ENCODE results near the gene CEP85L. TPM values are rescaled to one million over a fixed set of nuclear protein-coding genes. Genes with fewer than 3 reads are reported as not detected.
A peak's percentile ranks its signal among the peaks of the same experiment; 100 is the strongest.

Gene CEP85L
- total and polyA plus RNA-seq, 8 donors: 9.2 to 13.4 (median 12.1) TPM

DNA sequence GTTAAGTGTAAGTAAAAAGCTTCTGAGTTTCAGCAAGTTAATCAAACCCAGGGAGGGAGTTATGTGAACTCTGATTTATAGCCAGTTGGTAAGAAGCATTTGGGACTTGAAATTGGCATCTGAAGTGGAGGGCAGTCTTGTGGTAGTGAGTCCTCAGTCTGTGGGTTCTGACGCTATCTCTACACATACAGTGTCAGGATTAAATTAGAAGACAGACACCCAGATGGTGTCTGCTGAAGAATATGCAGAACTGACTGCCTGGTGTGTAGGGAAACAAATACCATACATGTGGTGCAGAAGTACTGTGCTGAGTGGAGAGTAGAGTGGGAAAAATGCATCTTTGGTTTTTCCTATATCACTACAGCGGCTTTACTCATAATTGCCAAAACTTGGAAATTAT, 146.8 kb downstream of the CEP85L start:
- no peaks in the 10 kb centered on the region for H3K4me1 ChIP-seq
- peaks cover 0 to 4% of the 10 kb centered on the region in 2 donors for H3K9me3 ChIP-seq
- no peaks in the 10 kb centered on the region for H3K36me3 ChIP-seq
- intact Hi-C loops (cut with DNase I): no loop called here
- no peaks in the 10 kb centered on the region for H3K27me3 ChIP-seq
- TF ChIP-seq, protein P1, sequence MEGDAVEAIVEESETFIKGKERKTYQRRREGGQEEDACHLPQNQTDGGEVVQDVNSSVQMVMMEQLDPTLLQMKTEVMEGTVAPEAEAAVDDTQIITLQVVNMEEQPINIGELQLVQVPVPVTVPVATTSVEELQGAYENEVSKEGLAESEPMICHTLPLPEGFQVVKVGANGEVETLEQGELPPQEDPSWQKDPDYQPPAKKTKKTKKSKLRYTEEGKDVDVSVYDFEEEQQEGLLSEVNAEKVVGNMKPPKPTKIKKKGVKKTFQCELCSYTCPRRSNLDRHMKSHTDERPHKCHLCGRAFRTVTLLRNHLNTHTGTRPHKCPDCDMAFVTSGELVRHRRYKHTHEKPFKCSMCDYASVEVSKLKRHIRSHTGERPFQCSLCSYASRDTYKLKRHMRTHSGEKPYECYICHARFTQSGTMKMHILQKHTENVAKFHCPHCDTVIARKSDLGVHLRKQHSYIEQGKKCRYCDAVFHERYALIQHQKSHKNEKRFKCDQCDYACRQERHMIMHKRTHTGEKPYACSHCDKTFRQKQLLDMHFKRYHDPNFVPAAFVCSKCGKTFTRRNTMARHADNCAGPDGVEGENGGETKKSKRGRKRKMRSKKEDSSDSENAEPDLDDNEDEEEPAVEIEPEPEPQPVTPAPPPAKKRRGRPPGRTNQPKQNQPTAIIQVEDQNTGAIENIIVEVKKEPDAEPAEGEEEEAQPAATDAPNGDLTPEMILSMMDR (IDR thresholded peaks at IDR 0.05): no peak
- H3K4me3 ChIP-seq: no peak overlapping the region
- DNase-seq (no peak), ATAC-seq (no peak)
- H3K27ac ChIP-seq: no peak overlapping the region

DNA sequence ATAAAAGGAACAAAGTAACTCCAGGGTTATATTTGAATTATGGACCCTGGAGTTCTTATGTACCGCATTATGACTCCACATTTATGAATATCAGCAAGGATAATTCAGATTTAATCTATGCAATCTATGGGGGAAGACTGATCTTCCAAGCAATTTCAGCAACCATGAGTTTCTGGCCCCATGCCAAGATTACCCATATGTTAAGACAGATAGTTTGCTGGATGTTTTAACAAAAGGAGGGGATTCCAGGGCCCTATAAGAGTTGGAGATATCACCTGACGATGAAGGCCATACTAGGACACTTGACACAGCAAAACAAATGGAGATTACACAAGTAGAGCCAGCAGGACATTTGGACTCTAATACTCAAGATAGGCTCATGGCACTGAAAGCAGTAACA, 149.2 kb downstream of the CEP85L start:
- H3K9me3 ChIP-seq: peaks cover 0 to 4% of the 10 kb centered on the region in 2 donors
- TF ChIP-seq, protein P1 (IDR thresholded peaks at IDR 0.05): no peak
- ATAC-seq (no peak), DNase-seq (no peak)
- no peaks in the 10 kb centered on the region for H3K27me3 ChIP-seq
- H3K36me3 ChIP-seq: no peaks in the 10 kb centered on the region
- H3K4me1 ChIP-seq: no peaks in the 10 kb centered on the region
- H3K27ac ChIP-seq: no peak overlapping the region
- intact Hi-C loops (cut with DNase I): no loop called here
- no peak overlapping the region for H3K4me3 ChIP-seq

DNA sequence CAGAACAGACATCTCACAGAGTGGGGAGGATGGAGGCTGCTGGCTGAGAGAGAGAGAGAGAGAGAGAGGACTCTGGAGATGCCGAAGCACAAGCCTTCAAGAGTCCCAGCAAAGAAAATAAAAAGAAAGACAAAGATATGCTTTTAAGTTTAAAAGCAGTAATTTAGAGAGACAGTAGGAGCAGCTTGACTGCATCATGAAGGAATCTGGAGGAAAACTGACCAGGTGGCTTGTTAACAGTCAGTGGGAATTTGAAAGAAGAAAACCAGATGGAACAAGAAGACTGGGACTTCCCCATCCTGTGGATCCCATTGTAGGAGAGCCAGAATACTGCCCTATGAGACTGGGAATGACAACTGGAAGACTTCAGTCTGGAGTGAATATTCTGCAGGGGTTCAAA, 149.6 kb downstream of the CEP85L start:
- TF ChIP-seq, protein P1 (IDR thresholded peaks at IDR 0.05): no peak
- H3K27ac ChIP-seq: no peak overlapping the region
- H3K9me3 ChIP-seq: peaks cover 0 to 4% of the 10 kb centered on the region in 2 donors
- ATAC-seq: no peak
- intact Hi-C loops (cut with DNase I): no loop called here
- no peak for DNase-seq
- H3K4me3 ChIP-seq: no peak overlapping the region
- no peaks in the 10 kb centered on the region for H3K36me3 ChIP-seq
- H3K4me1 ChIP-seq: no peaks in the 10 kb centered on the region
- no peaks in the 10 kb centered on the region for H3K27me3 ChIP-seq

DNA sequence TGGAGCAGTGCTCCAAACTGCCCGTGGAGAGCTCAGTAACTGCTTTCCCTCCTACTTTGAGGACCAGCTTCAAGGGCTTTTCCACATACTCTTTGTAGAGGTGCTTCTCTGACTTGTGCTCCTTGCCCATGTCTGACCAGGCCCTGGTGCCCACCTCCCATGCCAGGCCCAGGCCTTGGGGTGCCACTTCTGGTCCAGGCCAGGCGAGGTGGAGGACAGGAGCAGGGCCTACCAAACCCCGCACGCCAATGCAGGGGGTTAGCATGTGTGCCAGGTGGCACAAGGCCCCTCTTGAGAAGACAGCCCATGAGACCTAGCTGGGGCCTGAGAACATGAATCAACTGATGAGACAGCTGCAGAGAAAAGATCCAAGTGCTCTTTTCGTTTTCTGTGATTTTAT, 150.3 kb downstream of the CEP85L start:
- no peaks in the 10 kb centered on the region for H3K36me3 ChIP-seq
- no peaks in the 10 kb centered on the region for H3K4me1 ChIP-seq
- H3K27me3 ChIP-seq: no peaks in the 10 kb centered on the region
- TF ChIP-seq, protein P1 (IDR thresholded peaks at IDR 0.05): no peak
- H3K4me3 ChIP-seq: no peak overlapping the region
- intact Hi-C loops (cut with DNase I): no loop called here
- DNase-seq (peak in 1 of 4 donors; percentile 56), ATAC-seq (peak; percentile 41)
- H3K9me3 ChIP-seq: peaks cover 0 to 4% of the 10 kb centered on the region in 2 donors
- no peak overlapping the region for H3K27ac ChIP-seq

DNA sequence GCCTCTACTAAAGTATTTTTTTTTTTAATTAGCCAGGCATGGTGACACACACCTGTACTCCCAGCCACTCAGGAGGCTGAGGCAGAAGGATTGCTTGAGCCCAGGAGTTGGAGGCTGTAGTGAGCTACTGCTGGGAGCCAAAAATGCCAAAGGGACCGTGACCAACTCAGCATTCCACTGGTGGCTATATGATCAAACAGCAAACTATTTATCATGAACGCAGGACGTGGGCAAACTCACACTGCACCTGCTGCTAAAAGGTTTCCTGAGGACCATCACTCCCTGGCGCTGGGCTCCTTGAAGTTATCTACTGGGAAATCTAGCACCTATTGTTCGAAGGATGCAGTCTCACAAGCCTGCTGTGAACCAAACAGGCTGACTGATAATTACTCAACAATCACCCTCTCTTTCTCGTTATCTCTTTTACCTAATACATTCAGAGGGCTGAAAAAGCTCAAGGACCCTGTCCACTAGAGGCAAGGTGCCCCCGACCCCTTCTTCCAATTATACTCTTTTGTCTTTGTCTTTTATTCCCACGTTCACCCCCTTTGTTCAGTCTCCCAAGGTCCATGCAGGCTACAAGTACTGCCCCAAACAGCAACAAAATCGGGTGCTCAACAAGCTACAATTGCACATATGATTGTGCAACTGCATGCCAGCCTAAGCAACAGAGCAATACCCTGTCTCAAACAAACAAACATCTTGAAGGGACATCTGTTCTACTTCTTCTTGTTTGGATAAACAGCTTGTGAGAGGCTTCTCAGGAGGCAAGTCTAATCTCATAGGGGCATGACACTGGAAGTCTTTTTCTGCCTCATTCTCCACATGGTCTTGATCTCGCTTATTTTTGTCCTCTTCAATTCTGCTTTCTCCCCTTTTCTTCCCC, 151.0 kb downstream of the CEP85L start:
- no peak overlapping the region for H3K4me3 ChIP-seq
- intact Hi-C loops (cut with DNase I): no loop called here
- no peak overlapping the region for H3K27ac ChIP-seq
- H3K9me3 ChIP-seq: peaks cover 0 to 4% of the 10 kb centered on the region in 2 donors
- H3K4me1 ChIP-seq: no peaks in the 10 kb centered on the region
- TF ChIP-seq, protein P1 (IDR thresholded peaks at IDR 0.05): no peak
- DNase-seq: no peak
- H3K27me3 ChIP-seq: no peaks in the 10 kb centered on the region
- peaks cover 0 to 4% of the 10 kb centered on the region in 2 donors for H3K36me3 ChIP-seq
- ATAC-seq: no peak

Data from left lung (tissue), 10 donors.